AG08396 (cell line): ENCODE data around the gene LIPC.

ENCODE experiments used
- DNase-seq: peaks from one replicate; pipeline ENCODE4 v3.0.0; 2012; ENCODE audit warnings: low spot score, mixed read lengths

The LIPC gene

DNA sequence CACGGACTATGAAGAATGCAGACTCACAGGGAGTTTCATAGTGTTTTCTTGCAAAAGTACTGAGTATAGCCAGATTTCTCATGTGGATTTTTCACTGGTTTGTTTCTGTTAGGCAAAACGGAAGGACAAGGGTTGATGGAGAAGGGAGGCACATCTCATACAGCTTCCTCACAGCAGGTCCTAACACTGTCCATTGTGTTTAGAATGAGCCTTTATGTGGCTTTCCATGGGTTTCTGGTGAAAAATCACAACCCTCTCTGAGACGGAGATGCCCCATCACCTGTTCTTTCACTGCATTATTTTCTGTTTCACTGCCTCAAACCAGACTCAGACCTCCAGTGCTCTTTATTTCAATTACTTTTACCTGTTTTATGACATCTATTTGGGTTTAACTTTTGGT lies 25.0 kb upstream of the LIPC start:
- DNase-seq, result no peak

DNA sequence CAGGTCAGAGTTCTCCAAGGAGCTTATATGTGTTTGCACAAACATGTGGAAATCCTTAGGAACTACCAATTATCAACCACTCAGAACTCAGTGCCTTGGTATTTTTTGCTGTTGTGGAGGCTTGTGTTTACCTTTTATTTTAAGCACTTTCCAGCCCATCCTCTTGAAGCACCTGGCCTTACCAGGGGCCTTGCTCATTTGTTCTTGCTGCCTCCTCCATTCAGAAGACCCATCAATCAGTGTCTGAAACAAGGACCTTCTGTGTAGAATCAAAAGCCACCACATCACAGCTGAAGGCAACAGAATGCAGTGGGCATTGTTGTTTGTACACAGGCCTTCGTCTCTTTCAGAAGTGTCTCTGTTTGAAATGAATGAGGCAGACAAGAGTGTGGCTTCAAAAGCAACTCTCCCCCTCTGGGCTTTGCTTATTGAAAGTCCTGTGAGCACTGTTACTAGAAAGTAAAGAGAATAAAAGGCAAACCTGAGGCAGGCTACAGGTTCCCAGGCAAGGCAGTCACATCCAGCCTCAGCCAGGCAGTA lies 24.5 kb upstream of the LIPC start:
- DNase-seq, result no peak

- no peak for DNase-seq
Measured at GRCh38 chr15:58407778-58408177, 24.0 kb upstream of the LIPC start.

DNA sequence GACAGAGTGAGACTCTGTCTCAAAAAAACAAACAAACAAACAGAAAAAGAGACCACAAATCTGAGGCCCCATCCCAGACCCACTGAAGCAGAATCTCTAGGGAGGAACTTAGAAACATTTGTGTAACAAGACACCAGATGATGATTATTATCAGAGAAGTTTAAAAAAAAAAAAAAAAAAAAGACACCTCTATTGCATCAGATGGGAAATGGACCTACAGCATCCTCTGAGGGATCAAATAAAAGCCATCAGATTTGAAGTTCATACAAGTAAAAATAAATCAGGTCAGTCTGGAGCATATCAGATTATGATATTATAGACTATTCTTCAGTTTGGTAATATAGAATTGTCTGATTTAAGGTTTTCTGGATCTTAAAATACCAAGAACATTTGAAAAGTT lies 21.9 kb upstream of the LIPC start:
- DNase-seq, result no peak

DNA sequence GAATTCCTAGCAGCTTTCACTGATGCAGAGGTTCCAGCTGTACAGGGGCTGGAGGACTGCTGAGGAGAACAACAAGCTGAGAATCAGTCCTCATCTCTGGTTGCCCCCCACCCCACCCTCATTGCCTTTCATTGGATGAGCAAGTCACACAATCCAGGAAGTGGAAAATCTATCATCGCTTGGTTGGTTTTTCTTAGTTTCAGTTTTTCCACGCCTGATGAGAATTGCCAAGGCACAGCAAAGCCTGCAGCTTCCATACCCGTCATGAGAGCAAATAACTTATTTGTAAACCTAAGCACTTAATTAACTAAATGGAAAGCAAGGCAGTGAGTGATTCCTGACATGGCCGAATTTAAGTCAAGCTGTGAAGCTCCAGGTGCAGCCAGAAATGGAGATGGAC lies 21.4 kb upstream of the LIPC start:
- peak; percentile 16 for DNase-seq

GRCh38 chr15:58413253-58413652 lies 18.5 kb upstream of the LIPC start:
- no peak for DNase-seq

- DNase-seq, result no peak
Measured at GRCh38 chr15:58415636-58416035, 16.2 kb upstream of the LIPC start.

- DNase-seq, result no peak
Measured at GRCh38 chr15:58416963-58417362, 14.8 kb upstream of the LIPC start.

GRCh38 chr15:58418135-58418534 lies 13.7 kb upstream of the LIPC start:
- no peak for DNase-seq

- no peak for DNase-seq
Measured at GRCh38 chr15:58419803-58420524, 11.8 kb upstream of the LIPC start.

- no peak for DNase-seq
Measured at GRCh38 chr15:58420579-58421043, 11.2 kb upstream of the LIPC start.

DNA sequence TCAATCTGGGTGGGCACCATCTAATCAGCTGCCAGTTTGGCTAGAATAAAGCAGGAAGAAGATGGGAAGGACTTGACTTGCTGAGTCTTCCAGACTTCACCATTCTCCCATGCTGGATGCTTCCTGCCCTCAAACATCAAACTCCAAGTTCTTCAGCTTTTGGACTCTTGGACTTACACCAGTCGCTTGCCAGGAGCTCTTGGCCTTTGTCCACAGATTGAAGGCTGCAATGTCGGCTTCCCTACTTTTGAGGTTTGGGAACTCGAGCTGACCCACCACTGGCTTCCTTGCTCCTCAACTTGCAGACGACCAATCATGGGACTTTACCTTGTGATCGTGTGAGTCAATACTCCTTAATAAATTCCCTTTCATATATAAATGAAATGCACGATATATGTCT lies 8.6 kb upstream of the LIPC start:
- no peak for DNase-seq

GRCh38 chr15:58423831-58424608 lies 7.8 kb upstream of the LIPC start:
- no peak for DNase-seq

DNA sequence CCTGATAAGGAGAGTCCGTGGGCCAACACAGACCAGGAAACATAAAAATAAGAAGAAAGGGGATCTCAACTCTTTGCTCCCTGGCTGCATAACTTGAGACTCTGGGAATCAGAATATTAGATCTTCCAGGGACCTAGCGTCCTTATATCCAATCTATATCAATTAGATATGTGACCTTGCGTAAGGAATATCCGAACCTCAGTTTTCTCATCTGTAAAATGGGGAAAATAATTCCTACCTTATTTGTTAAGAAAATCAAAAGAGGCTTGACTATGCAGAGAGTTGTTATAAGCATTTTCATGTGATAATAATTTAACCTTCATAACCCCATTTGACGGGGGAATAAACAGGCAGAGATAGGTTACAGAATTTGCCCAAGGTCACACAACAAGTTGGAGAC lies 7.1 kb upstream of the LIPC start:
- no peak for DNase-seq

DNA sequence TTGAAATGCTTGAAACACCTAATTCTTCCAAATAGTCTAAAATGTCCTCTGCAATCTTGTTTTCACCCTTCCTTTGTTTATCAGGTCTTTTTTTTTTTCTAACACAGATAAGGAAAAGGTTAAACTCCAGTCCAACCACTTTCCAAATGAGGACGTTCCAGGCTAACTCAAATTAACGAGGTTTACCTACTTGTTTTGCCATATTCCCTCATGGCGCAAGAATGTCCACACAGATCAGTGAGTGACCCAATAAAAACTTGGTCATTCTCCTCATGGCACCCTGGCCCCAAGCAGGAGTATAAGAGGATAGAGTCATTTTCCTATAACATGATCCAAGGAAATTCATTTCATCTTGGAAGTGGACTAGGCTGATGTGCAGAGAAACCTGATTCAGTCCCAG lies 6.6 kb upstream of the LIPC start:
- no peak for DNase-seq

DNA sequence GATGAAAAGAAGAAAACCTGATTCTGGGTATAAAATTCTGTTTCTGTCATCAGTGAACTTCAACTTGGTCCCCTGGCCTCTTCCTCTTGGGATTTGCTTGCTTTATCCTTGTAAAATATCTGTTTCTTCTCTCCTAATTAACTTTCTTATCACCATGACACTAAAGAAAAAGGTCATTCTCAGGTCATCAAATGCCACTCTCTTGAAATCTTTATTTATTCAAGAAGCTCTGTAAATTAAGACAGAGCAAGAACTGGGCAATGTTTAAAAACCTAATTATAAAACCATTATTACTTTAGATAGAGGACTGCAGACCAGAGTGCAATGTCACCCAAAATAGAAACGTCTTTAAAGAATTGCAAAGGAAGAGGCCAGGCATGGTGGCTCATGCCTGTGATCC lies 6.0 kb upstream of the LIPC start:
- DNase-seq, result no peak

DNA sequence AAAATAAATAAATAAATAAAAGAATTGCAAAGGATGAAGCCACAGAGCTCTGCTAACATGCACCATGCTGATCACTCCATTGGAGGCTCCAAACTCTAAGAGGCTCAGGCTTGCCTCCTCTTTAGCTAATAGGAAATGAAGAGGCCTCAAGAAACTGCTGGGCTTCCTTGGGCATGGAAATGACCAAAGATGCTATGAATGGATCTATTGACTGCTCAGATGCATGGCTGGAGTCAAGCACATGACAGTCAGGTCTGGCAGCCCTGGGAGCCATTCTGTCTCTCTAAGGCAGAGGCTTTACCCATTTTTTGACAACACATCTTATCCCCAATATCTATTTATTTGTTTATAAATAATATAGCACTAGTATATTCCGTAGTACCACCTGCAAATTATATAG lies 5.3 kb upstream of the LIPC start:
- no peak for DNase-seq

DNA sequence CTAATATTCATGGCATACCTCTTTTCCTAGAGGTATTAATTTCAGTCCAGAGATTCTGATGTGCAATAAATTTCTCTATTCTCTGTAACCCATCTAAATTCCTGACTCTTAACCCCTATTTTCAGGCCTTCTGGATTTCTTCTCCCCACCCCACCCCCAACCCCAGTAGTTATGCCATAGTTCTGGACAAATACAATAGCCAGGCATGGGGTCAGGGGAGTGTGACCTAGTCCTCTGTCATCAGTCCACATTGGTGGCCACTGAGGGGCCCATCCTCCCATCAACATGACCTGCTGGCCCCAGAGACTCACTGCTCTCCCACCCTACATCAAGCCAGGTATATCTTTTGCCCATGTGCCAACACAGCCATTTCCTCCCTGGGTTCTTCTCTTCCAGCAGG lies 3.8 kb upstream of the LIPC start:
- DNase-seq, result no peak

GRCh38 chr15:58430224-58430787 lies 1.5 kb upstream of the LIPC start:
- DNase-seq, result no peak

DNA sequence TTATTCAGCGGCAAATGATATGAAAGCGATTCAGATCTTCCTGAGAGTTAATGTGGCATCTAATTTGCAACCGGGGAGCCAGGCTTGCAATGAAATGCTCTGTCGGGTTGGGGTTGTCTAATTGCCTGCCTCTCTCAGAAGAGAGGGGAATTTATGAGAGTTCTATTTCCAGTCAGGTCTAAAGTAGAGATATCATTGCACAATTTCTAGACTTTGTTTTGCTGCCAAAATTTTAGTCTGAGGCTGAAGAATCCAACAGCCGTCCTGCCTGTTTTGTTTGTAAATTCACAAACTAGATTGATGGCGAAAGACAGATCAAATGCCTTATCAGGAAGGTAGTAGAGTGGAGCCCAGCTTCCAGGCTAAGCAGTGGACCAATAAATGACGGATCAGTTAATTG lies 610 bp downstream of the LIPC start:
- no peak for DNase-seq

DNA sequence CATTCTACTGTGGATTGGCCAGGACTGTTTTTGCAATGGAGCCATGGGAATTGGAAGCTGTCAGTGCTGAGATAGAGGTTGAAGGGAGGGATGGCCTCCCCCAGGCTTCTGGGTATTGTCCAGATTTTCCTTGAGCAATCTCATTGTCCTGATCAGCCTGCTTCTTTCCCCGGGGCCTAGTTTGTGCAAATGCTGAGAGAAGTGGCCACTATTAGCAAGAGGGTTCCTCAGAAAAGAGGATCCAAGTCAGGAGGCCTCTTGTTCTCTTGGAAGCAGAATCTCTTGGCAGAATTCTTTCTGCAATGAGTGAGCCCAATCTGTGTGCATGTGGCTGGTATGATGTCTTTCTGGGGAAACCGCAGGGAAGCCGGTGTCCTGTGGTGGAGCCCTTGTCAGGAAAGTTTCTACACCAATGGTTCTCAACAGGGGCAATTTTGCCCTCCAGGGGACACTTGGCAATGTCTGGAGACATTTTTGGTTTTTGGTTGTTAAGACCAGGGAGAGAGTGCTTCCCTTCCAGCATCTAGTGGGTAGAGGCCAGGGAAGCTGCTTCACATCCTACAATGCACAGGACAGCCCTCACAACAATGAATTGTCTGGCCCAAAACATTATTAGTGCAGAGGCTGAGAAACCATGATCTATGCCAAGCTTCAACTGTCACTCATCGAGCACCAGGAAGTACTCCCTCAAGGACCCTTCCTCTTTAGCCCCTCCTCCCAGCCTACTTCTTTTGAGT lies 2.0 kb downstream of the LIPC start:
- DNase-seq, result no peak

DNA sequence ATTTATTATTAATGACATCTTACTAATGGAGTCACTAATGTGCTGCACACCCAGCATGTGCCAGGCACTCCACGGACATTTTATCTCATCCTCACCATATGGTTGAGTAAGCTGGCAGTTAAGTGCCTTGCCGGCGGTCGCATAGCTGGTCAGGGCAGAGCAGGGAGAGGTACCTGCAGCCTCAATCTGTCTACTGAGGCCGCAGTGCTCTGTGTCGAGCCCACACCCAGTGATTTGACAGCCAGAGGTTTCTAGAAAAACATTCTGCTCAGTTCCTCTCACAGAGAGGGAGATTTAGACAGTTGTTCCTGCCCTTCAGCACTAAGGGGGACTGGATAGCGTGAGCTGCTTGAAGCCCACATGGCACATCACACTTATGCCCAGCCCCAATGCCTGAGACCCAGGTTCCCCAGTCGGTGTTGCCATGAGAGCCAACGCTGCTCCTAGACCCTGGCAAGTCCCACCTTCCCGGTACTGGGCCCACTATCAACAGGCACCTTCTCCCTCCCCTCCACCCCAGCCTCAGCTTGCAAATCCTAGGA lies 2.6 kb downstream of the LIPC start:
- DNase-seq, result no peak
